ENCODE results near the gene MAJIN.

The MAJIN gene

GRCh38 chr11:64891215-64891848, 80.6 kb downstream of the MAJIN start:
- no peak for DNase-seq

- DNase-seq: no peak
These were observed 81.4 kb downstream of the MAJIN start for GRCh38 chr11:64890522-64890939.

GRCh38 chr11:64888729-64889511, 83.0 kb downstream of the MAJIN start:
- no peak for DNase-seq

- no peak for DNase-seq
These were observed 83.5 kb downstream of the MAJIN start for GRCh38 chr11:64888406-64888728.

Data from activated CD4-positive, CD25-positive, alpha-beta regulatory T cell (primary cell).